Lower leg skin (tissue), 4 donors: ENCODE data around the gene EFCAB11. TPM values are rescaled to one million over a fixed set of nuclear protein-coding genes. Genes with fewer than 3 reads are reported as not detected.

Source experiments
- DNase-seq, 2 donors: peaks; one replicate each; pipeline ENCODE4 v3.0.0-alpha.2; 2019; ENCODE audit warnings: low spot score in 2 of 2
- H3K4me3 ChIP-seq: fragments of 200-600 bp; sonication (generic); 2 replicates; pipeline ENCODE4 v1.5.1; 2017; ENCODE audit warnings: mild to moderate bottlenecking, low read depth; ENCODE audit not compliant: poor library complexity, severe bottlenecking
- CTCF ChIP-seq, 3 donors: fragments of 450-650 bp; IDR thresholded peaks; one replicate each; pipeline ENCODE4 v1.5.1; 2016; ENCODE audit warnings: antibody characterized with exemption in 3 of 3, mild to moderate bottlenecking in 3 of 3, moderate library complexity in 2 of 3
- POLR2A ChIP-seq, 2 donors: fragments of 450-650 bp; IDR thresholded peaks; one replicate each; pipeline ENCODE4 v1.6.1; 2016 to 2017; ENCODE audit warnings: antibody characterized with exemption in 2 of 2, mild to moderate bottlenecking in 1 of 2, moderate library complexity in 1 of 2
- WGBS, 2 donors: methylation state at CpG; one replicate each; pipeline ENCODE4 v1.1.5; 2018; 5-methylcytosine and 5-hydroxymethylcytosine counted together
- intact Hi-C: fragments of 100-400 bp; cut with DNase I; formaldehyde crosslinking; loops from one replicate; pipeline ENCODE4 v1.15.0; 2023; ENCODE audit warnings: low total_unique reads
- total RNA-seq, 4 donors: library from RNA; depleted of rRNA; stranded (reverse); fragments of >200 nt; gene quantifications; one replicate each; pipeline ENCODE4 v1.1.0, GENCODE V29; 2016

Gene EFCAB11
- total RNA-seq, 4 donors from 2014 or later, result 2.6 to 9.6 (median 4.7) TPM

GRCh38 chr14:89813617-89814031 is 140.9 kb downstream of the EFCAB11 start:
- no peak overlapping the region for H3K4me3 ChIP-seq
- intact Hi-C loops, result no loop called here
- whole genome bisulfite sequencing, 2 donors, result 43 to 45% methylated on average over 12 of the region's 12 CpGs
- TF ChIP-seq POLR2A (IDR thresholded peaks at IDR 0.05) (no peak), CTCF (IDR thresholded peaks at IDR 0.05) (no peak)
- no peak for DNase-seq

- H3K4me3 ChIP-seq, result no peak overlapping the region
- intact Hi-C loops, result no loop called here
- TF ChIP-seq POLR2A (IDR thresholded peaks at IDR 0.05) (no peak), CTCF (IDR thresholded peaks at IDR 0.05) (no peak)
- WGBS, 2 donors, result 81 to 85% methylated on average over 5 of the region's 5 CpGs
- no peak for DNase-seq
Measured at GRCh38 chr14:89811954-89812575, 142.5 kb downstream of the EFCAB11 start.

GRCh38 chr14:89810101-89810500 is 144.4 kb downstream of the EFCAB11 start:
- TF ChIP-seq POLR2A (IDR thresholded peaks at IDR 0.05) (no peak), CTCF (IDR thresholded peaks at IDR 0.05) (no peak)
- intact Hi-C loops, result no loop called here
- H3K4me3 ChIP-seq, result no peak overlapping the region
- no peak for DNase-seq
- 71 to 77% methylated on average over 5 of the region's 5 CpGs for WGBS, 2 donors

- no peak overlapping the region for H3K4me3 ChIP-seq
- intact Hi-C loops, result no loop called here
- TF ChIP-seq CTCF (IDR thresholded peaks at IDR 0.05) (no peak), POLR2A (IDR thresholded peaks at IDR 0.05) (no peak)
- DNase-seq, result no peak
- 88 to 89% methylated on average over 6 of the region's 6 CpGs for WGBS, 2 donors
Measured at GRCh38 chr14:89807892-89808291, 146.6 kb downstream of the EFCAB11 start.

GRCh38 chr14:89807151-89807550 is 147.4 kb downstream of the EFCAB11 start:
- DNase-seq, result no peak
- H3K4me3 ChIP-seq, result no peak overlapping the region
- no peak for TF ChIP-seq CTCF (IDR thresholded peaks at IDR 0.05)
- no peak for TF ChIP-seq POLR2A (IDR thresholded peaks at IDR 0.05)
- intact Hi-C loops, result no loop called here

GRCh38 chr14:89806451-89806850 is 148.1 kb downstream of the EFCAB11 start:
- intact Hi-C loops, result no loop called here
- 88 to 91% methylated on average over 2 of the region's 2 CpGs for WGBS, 2 donors
- H3K4me3 ChIP-seq, result no peak overlapping the region
- TF ChIP-seq CTCF (IDR thresholded peaks at IDR 0.05) (no peak), POLR2A (IDR thresholded peaks at IDR 0.05) (no peak)
- no peak for DNase-seq
